ENCODE measurements around the gene COX6A1.

COX6A1 gene

DNA sequence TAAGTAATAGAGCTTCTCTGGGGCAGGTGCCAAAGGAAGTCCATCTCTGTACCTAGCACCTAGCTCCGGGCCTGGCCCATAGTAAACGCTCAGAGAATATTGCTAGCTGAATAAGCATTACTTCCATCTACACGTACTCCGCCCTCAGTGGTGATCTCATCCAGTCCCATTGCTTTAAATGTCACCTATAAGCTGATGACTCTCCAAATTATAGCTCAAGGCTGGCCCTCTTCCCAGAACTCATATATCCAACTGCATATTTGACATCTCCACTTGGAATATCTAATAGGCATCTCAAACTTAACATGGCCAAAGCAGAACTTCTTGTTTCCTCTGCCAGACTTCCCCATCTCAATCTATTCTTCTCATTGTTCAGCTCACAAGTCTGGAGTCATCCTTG lies 51.1 kb downstream of the COX6A1 start:
- TF ChIP-seq, protein P1, sequence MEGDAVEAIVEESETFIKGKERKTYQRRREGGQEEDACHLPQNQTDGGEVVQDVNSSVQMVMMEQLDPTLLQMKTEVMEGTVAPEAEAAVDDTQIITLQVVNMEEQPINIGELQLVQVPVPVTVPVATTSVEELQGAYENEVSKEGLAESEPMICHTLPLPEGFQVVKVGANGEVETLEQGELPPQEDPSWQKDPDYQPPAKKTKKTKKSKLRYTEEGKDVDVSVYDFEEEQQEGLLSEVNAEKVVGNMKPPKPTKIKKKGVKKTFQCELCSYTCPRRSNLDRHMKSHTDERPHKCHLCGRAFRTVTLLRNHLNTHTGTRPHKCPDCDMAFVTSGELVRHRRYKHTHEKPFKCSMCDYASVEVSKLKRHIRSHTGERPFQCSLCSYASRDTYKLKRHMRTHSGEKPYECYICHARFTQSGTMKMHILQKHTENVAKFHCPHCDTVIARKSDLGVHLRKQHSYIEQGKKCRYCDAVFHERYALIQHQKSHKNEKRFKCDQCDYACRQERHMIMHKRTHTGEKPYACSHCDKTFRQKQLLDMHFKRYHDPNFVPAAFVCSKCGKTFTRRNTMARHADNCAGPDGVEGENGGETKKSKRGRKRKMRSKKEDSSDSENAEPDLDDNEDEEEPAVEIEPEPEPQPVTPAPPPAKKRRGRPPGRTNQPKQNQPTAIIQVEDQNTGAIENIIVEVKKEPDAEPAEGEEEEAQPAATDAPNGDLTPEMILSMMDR (IDR thresholded peaks at IDR 0.05): no peak
- H3K4me1 Mint-ChIP-seq: peaks cover 16% of the 10 kb centered on the region
- H3K4me3 Mint-ChIP-seq: no peak overlapping the region
- H3K27ac Mint-ChIP-seq: peak overlapping the region; percentile 20
- peaks cover 9% of the 10 kb centered on the region for H3K36me3 Mint-ChIP-seq (ENCODE audit: low read depth)
- no peak for DNase-seq
- peaks cover 3% of the 10 kb centered on the region for H3K27me3 Mint-ChIP-seq (ENCODE audit: low read depth, poor library complexity)
- no peaks in the 10 kb centered on the region for H3K9me3 Mint-ChIP-seq

DNA sequence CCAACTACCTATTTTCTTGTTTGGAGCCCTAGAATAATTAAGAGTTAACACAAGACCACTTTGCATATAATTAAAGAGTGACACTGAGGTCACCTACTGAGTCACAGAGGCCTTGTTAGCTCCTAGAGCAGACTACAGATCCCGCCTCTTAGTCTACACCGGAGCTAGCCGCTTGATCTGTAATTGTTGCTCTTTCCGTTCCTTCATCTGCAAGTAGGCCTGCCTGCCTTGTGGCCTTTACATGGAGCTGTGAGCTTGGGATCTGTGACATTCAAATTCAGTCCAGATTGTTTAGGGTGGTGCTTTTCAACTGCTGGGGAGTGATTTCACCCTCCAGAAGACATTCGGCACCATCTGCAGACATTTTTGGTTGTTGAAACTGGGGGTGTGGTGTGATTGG lies 52.4 kb downstream of the COX6A1 start:
- TF ChIP-seq, protein P1 (IDR thresholded peaks at IDR 0.05): no peak
- no peaks in the 10 kb centered on the region for H3K9me3 Mint-ChIP-seq
- H3K4me1 Mint-ChIP-seq: peaks cover 23% of the 10 kb centered on the region
- no peak overlapping the region for H3K4me3 Mint-ChIP-seq
- peaks cover 6% of the 10 kb centered on the region for H3K36me3 Mint-ChIP-seq (ENCODE audit: low read depth)
- DNase-seq: no peak
- H3K27ac Mint-ChIP-seq: peak overlapping the region; percentile 52
- peaks cover 7% of the 10 kb centered on the region for H3K27me3 Mint-ChIP-seq (ENCODE audit: low read depth, poor library complexity)

Measured in nephron progenitor cell (in vitro differentiated cells).